ENCODE results near the gene ABCC4. TPM values are rescaled to one million over a fixed set of nuclear protein-coding genes. Genes with fewer than 3 reads are reported as not detected.

The ABCC4 gene
- total and polyA plus RNA-seq, 2 donors (not counting 1 experiment from before 2014, with no cell fraction given), result 35.2 to 98.8 TPM

- no peaks in the 10 kb centered on the region for H3K27me3 ChIP-seq (ENCODE audit: control insufficient read depth, insufficient read depth, low read length)
- peaks cover 5% of the 10 kb centered on the region for H3K36me3 ChIP-seq (ENCODE audit: control insufficient read depth, insufficient read depth, low read length)
- DNase-seq (ENCODE audit: low read depth in 2 of 2), result no peak
- no peaks in the 10 kb centered on the region for H4K20me1 ChIP-seq (ENCODE audit: control insufficient read depth, extremely low read depth, insufficient read depth, low read length)
- no peaks in the 10 kb centered on the region for H3K79me2 ChIP-seq (ENCODE audit: control insufficient read depth, insufficient read depth, low read length)
- no peaks in the 10 kb centered on the region for H3K9me3 ChIP-seq (ENCODE audit: control insufficient read depth, insufficient read depth, low read depth, low read length)
- no peak overlapping the region for H3K27ac ChIP-seq (ENCODE audit: insufficient read depth, low read length)
- no peak for TF ChIP-seq CTCF (conservative IDR thresholded peaks at IDR 0.05 in 1 of 2, IDR thresholded peaks at IDR 0.05 in 1 of 2; ENCODE audit: low read depth in 1 of 2, low read length in 2 of 2)
- no peak for TF ChIP-seq EZH2 (IDR thresholded peaks at IDR 0.05; ENCODE audit: low read length, missing control alignments)
- H3K9ac ChIP-seq (ENCODE audit: insufficient read depth, low read length), result no peak overlapping the region
- no peaks in the 10 kb centered on the region for H3K4me1 ChIP-seq (ENCODE audit: control insufficient read depth, extremely low read depth, insufficient read depth, low read length)
- H3K4me2 ChIP-seq (ENCODE audit: extremely low read depth, insufficient read depth, low read length), result no peak overlapping the region
- H3K4me3 ChIP-seq (replicated peaks in 1 of 4; ENCODE audit: control extremely low read depth in 1 of 4, insufficient read depth in 1 of 4, low read depth in 3 of 4, low read length in 4 of 4), result no peak overlapping the region
- no peak overlapping the region for H2AFZ ChIP-seq (ENCODE audit: low read length)
Measured at GRCh38 chr13:95075506-95075905, 225.7 kb downstream of the ABCC4 start.

GRCh38 chr13:95074820-95075219, 226.4 kb downstream of the ABCC4 start:
- no peaks in the 10 kb centered on the region for H3K4me1 ChIP-seq (ENCODE audit: control insufficient read depth, extremely low read depth, insufficient read depth, low read length)
- H3K27ac ChIP-seq (ENCODE audit: insufficient read depth, low read length), result no peak overlapping the region
- no peaks in the 10 kb centered on the region for H4K20me1 ChIP-seq (ENCODE audit: control insufficient read depth, extremely low read depth, insufficient read depth, low read length)
- no peaks in the 10 kb centered on the region for H3K27me3 ChIP-seq (ENCODE audit: control insufficient read depth, insufficient read depth, low read length)
- no peak overlapping the region for H3K4me3 ChIP-seq (replicated peaks in 1 of 4; ENCODE audit: control extremely low read depth in 1 of 4, insufficient read depth in 1 of 4, low read depth in 3 of 4, low read length in 4 of 4)
- no peaks in the 10 kb centered on the region for H3K9me3 ChIP-seq (ENCODE audit: control insufficient read depth, insufficient read depth, low read depth, low read length)
- TF ChIP-seq EZH2 (IDR thresholded peaks at IDR 0.05; ENCODE audit: low read length, missing control alignments) (no peak), CTCF (conservative IDR thresholded peaks at IDR 0.05 in 1 of 2, IDR thresholded peaks at IDR 0.05 in 1 of 2; ENCODE audit: low read depth in 1 of 2, low read length in 2 of 2) (no peak)
- no peak overlapping the region for H2AFZ ChIP-seq (ENCODE audit: low read length)
- DNase-seq (ENCODE audit: low read depth in 2 of 2), result no peak
- no peaks in the 10 kb centered on the region for H3K79me2 ChIP-seq (ENCODE audit: control insufficient read depth, insufficient read depth, low read length)
- no peak overlapping the region for H3K9ac ChIP-seq (ENCODE audit: insufficient read depth, low read length)
- H3K4me2 ChIP-seq (ENCODE audit: extremely low read depth, insufficient read depth, low read length), result no peak overlapping the region
- peaks cover 5% of the 10 kb centered on the region for H3K36me3 ChIP-seq (ENCODE audit: control insufficient read depth, insufficient read depth, low read length)

GRCh38 chr13:95073747-95074311, 227.4 kb downstream of the ABCC4 start:
- Histone ChIP-seq H3K27me3 (ENCODE audit: control insufficient read depth, insufficient read depth, low read length) (no peaks in the 10 kb centered on the region), H3K9me3 (ENCODE audit: control insufficient read depth, insufficient read depth, low read depth, low read length) (no peaks in the 10 kb centered on the region), H3K4me2 (ENCODE audit: extremely low read depth, insufficient read depth, low read length) (no peak overlapping the region), H4K20me1 (ENCODE audit: control insufficient read depth, extremely low read depth, insufficient read depth, low read length) (no peaks in the 10 kb centered on the region), H3K79me2 (ENCODE audit: control insufficient read depth, insufficient read depth, low read length) (no peaks in the 10 kb centered on the region), H3K4me1 (ENCODE audit: control insufficient read depth, extremely low read depth, insufficient read depth, low read length) (no peaks in the 10 kb centered on the region), H3K4me3 (replicated peaks in 1 of 4; ENCODE audit: control extremely low read depth in 1 of 4, insufficient read depth in 1 of 4, low read depth in 3 of 4, low read length in 4 of 4) (no peak overlapping the region), H3K36me3 (ENCODE audit: control insufficient read depth, insufficient read depth, low read length) (peaks cover 5% of the 10 kb centered on the region), H3K27ac (ENCODE audit: insufficient read depth, low read length) (no peak overlapping the region), H2AFZ (ENCODE audit: low read length) (no peak overlapping the region), H3K9ac (ENCODE audit: insufficient read depth, low read length) (no peak overlapping the region)
- DNase-seq (ENCODE audit: low read depth in 2 of 2), result peak in 1 of 2 donors; percentile 49
- TF ChIP-seq CTCF (conservative IDR thresholded peaks at IDR 0.05 in 1 of 2, IDR thresholded peaks at IDR 0.05 in 1 of 2; ENCODE audit: low read depth in 1 of 2, low read length in 2 of 2), result no peak
- no peak for TF ChIP-seq EZH2 (IDR thresholded peaks at IDR 0.05; ENCODE audit: low read length, missing control alignments)
